Prostate gland (tissue), 2 donors: ENCODE results near the gene QRFP. TPM values are rescaled to one million over a fixed set of nuclear protein-coding genes. Genes with fewer than 3 reads are reported as not detected.
A peak's percentile ranks its signal among the peaks of the same experiment; 100 is the strongest.

Experiments
- DNase-seq: peaks from one replicate; pipeline ENCODE4 v3.0.0-alpha.2; 2019; ENCODE audit warnings: low spot score
- H3K27ac ChIP-seq, 2 donors: fragments of 200-600 bp; sonication (generic); 2 replicates each; pipeline ENCODE4 v1.5.1; 2017 to 2019
- H3K27me3 ChIP-seq: fragments of 200-600 bp; sonication (generic); replicated peaks from 2 replicates; pipeline ENCODE4 v1.5.1; 2019; ENCODE audit not compliant: insufficient read depth
- H3K36me3 ChIP-seq, 2 donors: fragments of 200-600 bp; sonication (generic); 1 replicate in 1 of 2; 2 replicates in 1 of 2; pipeline versions ENCODE4 v1.5.1 to v1.8.1; 2017 to 2019
- H3K4me1 ChIP-seq: fragments of 200-600 bp; sonication (generic); replicated peaks from 2 replicates; pipeline ENCODE4 v1.5.1; 2019
- H3K4me3 ChIP-seq, 2 donors: fragments of 200-600 bp; sonication (generic); 2 replicates each; pipeline ENCODE4 v1.5.1; 2017 to 2019
- H3K9me3 ChIP-seq: fragments of 200-600 bp; sonication (generic); 2 replicates; pipeline ENCODE4 v1.5.1; 2017
- POLR2A ChIP-seq: fragments of 450-650 bp; IDR thresholded peaks from one replicate; pipeline ENCODE4 v1.6.1; 2016; ENCODE audit warnings: antibody characterized with exemption, mild to moderate bottlenecking
- POLR2AphosphoS5 ChIP-seq: sonication (generic); formaldehyde crosslinking; IDR thresholded peaks from one replicate; pipeline ENCODE4 v1.6.1; 2017; ENCODE audit warnings: antibody characterized with exemption
- WGBS: methylation state at CpG from one replicate; pipeline ENCODE4 v1.1.5; 2018; 5-methylcytosine and 5-hydroxymethylcytosine counted together
- intact Hi-C: fragments of 100-400 bp; cut with DNase I; formaldehyde crosslinking; loops from one replicate; pipeline ENCODE4 v1.14.2; 2022
- total RNA-seq, 2 donors: library from RNA; depleted of rRNA; stranded (reverse); fragments of >200 nt; gene quantifications; one replicate each; pipeline ENCODE4 v1.1.0, GENCODE V29; 2016
- TF ChIP-seq, protein P1 (sequence below), 4 experiments: fragments of 200-600 bp in 2 of 4; fragments of 450-650 bp in 2 of 4; sonication (generic) in 2 of 4; IDR thresholded peaks; 1 replicate in 3 of 4; 2 replicates in 1 of 4; pipeline ENCODE4 v1.5.1; 2016 to 2019; ENCODE audit warnings: antibody characterized with exemption in 4 of 4, mild to moderate bottlenecking in 2 of 4, moderate library complexity in 2 of 4

Gene QRFP
- total RNA-seq, 2 donors from 2014 or later = 1.0 TPM; not detected in 1

DNA sequence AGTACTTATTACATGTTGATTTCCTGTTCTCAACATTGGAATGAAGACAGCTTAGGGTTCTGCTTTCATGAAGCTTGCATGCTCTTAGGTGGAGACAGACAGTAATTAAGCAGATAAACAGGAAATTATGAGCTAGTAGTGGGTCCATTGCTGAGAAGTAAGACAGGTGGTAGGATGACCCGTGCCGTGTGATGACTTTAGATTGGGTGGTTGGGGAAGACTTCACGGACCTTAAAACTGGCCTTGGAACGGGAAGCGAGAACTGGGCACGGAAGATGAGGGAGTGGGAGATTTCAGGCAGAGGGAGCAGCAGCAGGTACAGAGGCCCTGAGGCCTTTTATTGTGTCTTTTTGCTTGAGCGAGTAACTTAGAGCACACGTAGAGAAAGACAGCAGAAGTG, 34.4 kb downstream of the QRFP start:
- no peak overlapping the region for H3K4me3 ChIP-seq
- 87% methylated on average over 8 of the region's 8 CpGs for WGBS
- H3K27ac ChIP-seq = no peak overlapping the region
- no peak for DNase-seq
- no peaks in the 10 kb centered on the region for H3K9me3 ChIP-seq
- H3K4me1 ChIP-seq = no peaks in the 10 kb centered on the region
- TF ChIP-seq POLR2AphosphoS5 (no peak), POLR2A (no peak)
- TF ChIP-seq, protein P1, sequence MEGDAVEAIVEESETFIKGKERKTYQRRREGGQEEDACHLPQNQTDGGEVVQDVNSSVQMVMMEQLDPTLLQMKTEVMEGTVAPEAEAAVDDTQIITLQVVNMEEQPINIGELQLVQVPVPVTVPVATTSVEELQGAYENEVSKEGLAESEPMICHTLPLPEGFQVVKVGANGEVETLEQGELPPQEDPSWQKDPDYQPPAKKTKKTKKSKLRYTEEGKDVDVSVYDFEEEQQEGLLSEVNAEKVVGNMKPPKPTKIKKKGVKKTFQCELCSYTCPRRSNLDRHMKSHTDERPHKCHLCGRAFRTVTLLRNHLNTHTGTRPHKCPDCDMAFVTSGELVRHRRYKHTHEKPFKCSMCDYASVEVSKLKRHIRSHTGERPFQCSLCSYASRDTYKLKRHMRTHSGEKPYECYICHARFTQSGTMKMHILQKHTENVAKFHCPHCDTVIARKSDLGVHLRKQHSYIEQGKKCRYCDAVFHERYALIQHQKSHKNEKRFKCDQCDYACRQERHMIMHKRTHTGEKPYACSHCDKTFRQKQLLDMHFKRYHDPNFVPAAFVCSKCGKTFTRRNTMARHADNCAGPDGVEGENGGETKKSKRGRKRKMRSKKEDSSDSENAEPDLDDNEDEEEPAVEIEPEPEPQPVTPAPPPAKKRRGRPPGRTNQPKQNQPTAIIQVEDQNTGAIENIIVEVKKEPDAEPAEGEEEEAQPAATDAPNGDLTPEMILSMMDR (IDR thresholded peaks at IDR 0.05) = no peak
- no peaks in the 10 kb centered on the region for H3K27me3 ChIP-seq
- no peaks in the 10 kb centered on the region for H3K36me3 ChIP-seq
- intact Hi-C loops = loop anchor here (2.0 kb wide), 1 partner anchor 91 kb away; no protein-coding TSS in a partner anchor

DNA sequence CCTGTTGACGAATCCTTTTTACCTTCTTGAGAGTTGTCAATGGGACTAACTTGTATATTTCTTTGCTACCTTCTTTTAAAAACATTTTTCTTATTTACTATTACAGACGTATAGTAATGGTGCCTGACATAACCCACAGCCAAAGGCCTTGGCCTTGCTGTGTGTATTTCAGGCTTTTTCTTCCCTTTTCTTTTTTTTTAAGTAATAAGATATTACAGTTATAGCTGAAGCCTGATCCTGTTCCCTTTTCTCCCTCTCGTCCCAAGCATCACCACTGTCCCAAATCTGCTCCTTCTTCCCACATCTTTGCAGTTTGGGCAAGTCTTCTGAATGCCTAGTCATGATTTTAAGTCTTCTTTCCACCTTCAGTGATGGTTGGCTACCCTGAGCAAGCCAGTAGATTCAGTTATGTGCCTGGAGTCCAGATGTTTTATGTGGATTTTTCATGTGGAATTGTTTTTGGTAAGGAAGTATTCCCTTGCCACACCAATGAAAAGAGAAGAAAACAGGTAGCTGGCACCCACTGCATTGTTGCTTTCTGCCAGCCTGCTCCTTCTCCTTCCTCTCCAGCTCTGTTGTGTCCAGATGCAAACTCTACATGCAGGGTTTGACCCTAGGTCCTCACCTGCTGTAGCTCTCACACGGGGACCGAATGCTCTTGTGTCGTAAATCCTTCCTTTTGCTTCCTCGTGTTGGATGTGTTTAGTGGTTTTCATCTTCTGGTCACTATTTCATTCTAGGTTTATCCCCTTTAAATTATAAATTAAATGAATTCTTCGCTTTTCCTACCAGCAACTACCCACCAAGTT, 35.0 kb downstream of the QRFP start:
- intact Hi-C loops = loop anchor here (2.0 kb wide), 3 partner anchors 91 to 159 kb away; no protein-coding TSS in a partner anchor
- Histone ChIP-seq H3K27me3 (no peaks in the 10 kb centered on the region), H3K27ac (peak overlapping the region; percentile 14 to 35), H3K36me3 (no peaks in the 10 kb centered on the region), H3K4me3 (no peak overlapping the region), H3K9me3 (no peaks in the 10 kb centered on the region), H3K4me1 (no peaks in the 10 kb centered on the region)
- DNase-seq = no peak
- 61% methylated on average over 8 of the region's 8 CpGs for WGBS
- TF ChIP-seq POLR2AphosphoS5 (no peak), POLR2A (no peak)
- TF ChIP-seq, protein P1 (IDR thresholded peaks at IDR 0.05) = no peak

DNA sequence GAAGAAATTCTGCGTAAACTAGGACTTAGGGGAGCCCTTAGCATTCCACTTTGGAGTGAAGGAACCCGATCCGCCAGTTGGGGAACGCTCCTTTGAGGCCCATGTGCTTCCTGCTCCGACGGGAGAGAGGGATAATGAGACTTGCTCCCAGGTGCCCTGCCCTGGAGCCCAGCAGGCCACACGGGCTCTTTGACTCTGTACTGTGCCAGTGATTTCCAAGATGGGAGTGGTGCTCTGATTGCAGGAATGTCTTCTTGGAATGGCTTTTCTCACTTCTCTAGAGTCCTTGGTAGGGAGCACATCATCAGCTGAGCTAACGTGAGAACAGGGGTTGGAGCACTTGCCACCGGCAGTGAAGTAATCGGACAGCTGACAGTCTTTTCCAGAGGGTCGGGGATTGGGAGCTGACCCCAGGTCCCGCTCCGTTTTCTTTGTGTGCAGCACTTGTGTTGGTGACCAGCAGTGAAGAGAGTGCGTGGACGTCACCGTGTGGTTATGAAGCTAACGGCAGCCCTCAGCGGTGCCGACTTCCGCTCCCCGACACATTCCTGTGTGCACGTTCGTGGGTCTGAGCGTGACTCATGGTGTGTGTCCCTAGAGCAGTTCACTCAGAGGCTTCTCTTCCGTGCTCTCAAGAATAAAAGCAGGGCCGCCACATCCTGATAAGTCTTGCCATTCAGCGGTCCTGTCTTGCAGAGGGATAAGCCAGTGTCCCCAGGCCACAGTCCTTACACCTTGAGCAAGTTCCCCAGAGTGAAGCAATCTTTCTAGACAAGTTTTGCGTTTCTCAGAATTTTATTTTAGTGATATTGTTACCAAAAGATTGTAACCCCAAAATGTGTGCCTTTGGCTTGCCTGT, 35.9 kb downstream of the QRFP start:
- H3K4me3 ChIP-seq = no peak overlapping the region
- H3K9me3 ChIP-seq = no peaks in the 10 kb centered on the region
- H3K4me1 ChIP-seq = no peaks in the 10 kb centered on the region
- intact Hi-C loops = loop anchor here (2.0 kb wide), 2 partner anchors 148 to 158 kb away; no protein-coding TSS in a partner anchor
- no peaks in the 10 kb centered on the region for H3K27me3 ChIP-seq
- peaks cover 0 to 4% of the 10 kb centered on the region in 2 donors for H3K36me3 ChIP-seq
- 42% methylated on average over 28 of the region's 28 CpGs for WGBS
- H3K27ac ChIP-seq = peak overlapping the region; percentile 14 to 41
- TF ChIP-seq POLR2A = no peak
- TF ChIP-seq, protein P1 (IDR thresholded peaks at IDR 0.05) = peak in 3 of 4 experiments; percentile 14 to 47 (median 43)
- peak; percentile 51 for TF ChIP-seq POLR2AphosphoS5
- no peak for DNase-seq

DNA sequence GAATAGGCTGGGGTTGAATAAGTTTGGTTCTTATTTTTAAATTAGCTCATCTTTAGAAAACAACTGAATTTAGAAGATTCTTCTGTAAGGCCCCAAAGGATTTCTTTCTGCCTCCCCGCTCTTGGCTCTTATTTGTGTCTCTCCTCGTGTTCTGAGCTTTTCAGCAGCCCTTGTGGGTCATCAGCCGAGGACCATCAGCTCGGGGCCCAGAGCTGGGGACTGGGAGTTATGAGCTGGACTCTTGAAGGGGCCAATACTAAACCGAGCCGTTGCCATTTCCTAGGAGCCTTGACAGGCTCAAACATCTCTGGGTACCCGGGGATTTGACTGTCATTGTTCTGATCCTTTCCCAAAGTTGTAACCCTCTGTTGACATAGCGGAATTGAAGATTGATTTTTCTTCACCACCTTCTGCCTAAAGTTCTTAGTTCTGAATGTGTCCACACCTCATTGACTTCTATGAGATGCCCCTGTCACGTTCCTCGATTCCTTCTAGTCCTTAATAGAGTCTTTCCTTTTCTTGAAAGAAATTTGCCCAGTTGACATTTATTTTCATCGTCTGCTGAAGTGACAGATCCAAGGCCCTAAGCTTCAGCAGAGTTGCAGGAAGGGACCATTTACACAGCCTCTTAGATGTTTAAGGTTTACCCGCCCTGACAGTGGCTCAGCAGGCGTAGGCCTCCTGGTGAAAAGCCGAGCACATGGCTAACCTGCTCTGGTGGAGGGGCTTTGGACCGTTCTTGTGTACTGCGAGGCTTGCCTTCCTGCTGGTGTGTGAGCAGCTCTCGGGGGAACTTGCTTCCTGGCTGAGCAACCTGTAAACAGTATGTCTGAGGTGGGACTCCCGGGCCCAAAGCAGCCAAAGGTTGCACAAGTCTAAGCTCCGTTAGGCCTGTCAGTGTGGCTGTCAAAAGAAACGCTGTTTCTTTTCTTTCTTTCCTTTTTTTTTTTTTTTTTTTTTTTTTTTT, 37.6 kb downstream of the QRFP start:
- H3K4me3 ChIP-seq = no peak overlapping the region
- no peaks in the 10 kb centered on the region for H3K4me1 ChIP-seq
- H3K36me3 ChIP-seq = peaks cover 0 to 11% of the 10 kb centered on the region in 2 donors
- TF ChIP-seq, protein P1 (IDR thresholded peaks at IDR 0.05) = no peak
- no peak for TF ChIP-seq POLR2AphosphoS5
- TF ChIP-seq POLR2A = no peak
- no peaks in the 10 kb centered on the region for H3K27me3 ChIP-seq
- H3K9me3 ChIP-seq = no peaks in the 10 kb centered on the region
- 65% methylated on average over 20 of the region's 20 CpGs for WGBS
- intact Hi-C loops = no loop called here
- peak overlapping the region; percentile 7 to 43 for H3K27ac ChIP-seq
- DNase-seq = no peak
